Measurements from ENCODE around the gene SPRY2.

The SPRY2 gene

GRCh38 chr13:80303225-80303811, 37.6 kb downstream of the SPRY2 start:
- H3K4me3 ChIP-seq = no peak overlapping the region
- no peak overlapping the region for H3K27ac ChIP-seq
- DNase-seq (ENCODE audit: low spot score) = no peak
- TF ChIP-seq, protein P1, sequence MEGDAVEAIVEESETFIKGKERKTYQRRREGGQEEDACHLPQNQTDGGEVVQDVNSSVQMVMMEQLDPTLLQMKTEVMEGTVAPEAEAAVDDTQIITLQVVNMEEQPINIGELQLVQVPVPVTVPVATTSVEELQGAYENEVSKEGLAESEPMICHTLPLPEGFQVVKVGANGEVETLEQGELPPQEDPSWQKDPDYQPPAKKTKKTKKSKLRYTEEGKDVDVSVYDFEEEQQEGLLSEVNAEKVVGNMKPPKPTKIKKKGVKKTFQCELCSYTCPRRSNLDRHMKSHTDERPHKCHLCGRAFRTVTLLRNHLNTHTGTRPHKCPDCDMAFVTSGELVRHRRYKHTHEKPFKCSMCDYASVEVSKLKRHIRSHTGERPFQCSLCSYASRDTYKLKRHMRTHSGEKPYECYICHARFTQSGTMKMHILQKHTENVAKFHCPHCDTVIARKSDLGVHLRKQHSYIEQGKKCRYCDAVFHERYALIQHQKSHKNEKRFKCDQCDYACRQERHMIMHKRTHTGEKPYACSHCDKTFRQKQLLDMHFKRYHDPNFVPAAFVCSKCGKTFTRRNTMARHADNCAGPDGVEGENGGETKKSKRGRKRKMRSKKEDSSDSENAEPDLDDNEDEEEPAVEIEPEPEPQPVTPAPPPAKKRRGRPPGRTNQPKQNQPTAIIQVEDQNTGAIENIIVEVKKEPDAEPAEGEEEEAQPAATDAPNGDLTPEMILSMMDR (IDR thresholded peaks at IDR 0.05) = no peak

DNA sequence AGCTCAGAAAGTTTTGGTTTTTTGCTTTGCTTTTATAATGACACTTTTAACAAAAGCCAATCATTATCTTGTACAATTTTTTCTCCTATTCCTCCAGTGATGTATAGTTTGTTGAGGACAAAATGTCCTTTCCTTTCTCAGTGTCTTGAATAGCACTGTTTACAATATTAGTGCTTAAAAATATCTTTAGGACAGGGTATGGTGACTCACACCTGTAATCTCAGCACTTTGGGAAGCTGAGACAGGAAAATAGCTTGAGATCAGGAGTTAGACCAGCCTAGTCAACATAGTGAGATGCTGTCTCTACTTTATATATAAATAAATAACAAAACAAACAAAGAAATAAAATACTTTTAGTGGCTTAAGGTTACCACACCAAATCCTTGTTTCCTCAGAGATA, 41.9 kb downstream of the SPRY2 start:
- DNase-seq (ENCODE audit: low spot score) = no peak
- no peak overlapping the region for H3K27ac ChIP-seq
- no peak overlapping the region for H3K4me3 ChIP-seq
- TF ChIP-seq, protein P1 (IDR thresholded peaks at IDR 0.05) = no peak

DNA sequence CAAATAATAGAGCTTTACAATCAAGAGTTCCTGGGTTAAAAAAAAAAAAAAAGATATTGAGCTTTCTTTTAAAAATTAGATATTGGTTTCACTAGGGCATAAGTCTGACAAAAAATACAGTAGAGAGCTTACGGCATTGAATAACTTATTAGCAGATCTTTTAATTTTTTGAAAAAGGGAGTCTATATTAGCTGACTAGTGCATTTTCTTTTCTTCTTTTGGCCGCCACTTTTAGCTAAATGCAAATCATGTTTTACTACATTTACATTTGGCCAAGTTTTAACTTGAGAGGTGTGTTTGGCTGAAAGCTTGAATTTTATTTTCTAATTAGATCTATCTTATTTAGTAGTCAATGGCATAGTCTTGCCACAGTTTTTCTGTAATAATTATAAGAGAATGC, 43.4 kb downstream of the SPRY2 start:
- no peak overlapping the region for H3K27ac ChIP-seq
- TF ChIP-seq, protein P1 (IDR thresholded peaks at IDR 0.05) = no peak
- no peak for DNase-seq (ENCODE audit: low spot score)
- H3K4me3 ChIP-seq = no peak overlapping the region

DNA sequence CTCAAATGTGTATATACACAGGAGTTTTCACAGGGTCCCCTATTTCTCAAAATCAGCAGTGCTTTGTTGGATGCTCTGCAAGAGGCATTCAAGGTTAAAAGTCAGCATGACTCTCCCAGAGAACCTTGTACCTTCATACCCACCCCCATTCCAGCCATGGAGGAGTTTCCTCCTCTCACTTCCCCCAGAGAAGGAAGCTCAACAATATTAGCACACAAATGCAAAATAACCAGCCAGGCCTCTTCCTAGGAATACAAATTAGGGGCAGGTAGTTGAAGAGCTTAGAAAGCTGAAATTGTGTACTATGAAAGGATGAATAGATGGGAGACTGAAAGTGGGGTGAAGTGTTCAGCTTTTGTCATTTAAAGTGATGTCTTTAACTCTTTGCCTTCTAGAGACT, 43.8 kb downstream of the SPRY2 start:
- no peak overlapping the region for H3K4me3 ChIP-seq
- no peak for DNase-seq (ENCODE audit: low spot score)
- no peak overlapping the region for H3K27ac ChIP-seq
- TF ChIP-seq, protein P1 (IDR thresholded peaks at IDR 0.05) = no peak

- Histone ChIP-seq H3K4me3 (no peak overlapping the region), H3K27ac (no peak overlapping the region)
- no peak for DNase-seq (ENCODE audit: low spot score)
- TF ChIP-seq, protein P1 (IDR thresholded peaks at IDR 0.05) = no peak
These were observed 44.3 kb downstream of the SPRY2 start for GRCh38 chr13:80296638-80297037.

GRCh38 chr13:80290591-80290990, 50.3 kb downstream of the SPRY2 start:
- TF ChIP-seq, protein P1 (IDR thresholded peaks at IDR 0.05) = no peak
- Histone ChIP-seq H3K4me3 (no peak overlapping the region), H3K27ac (no peak overlapping the region)
- no peak for DNase-seq (ENCODE audit: low spot score)

All from coronary artery (tissue), 2 donors.